Measurements from ENCODE around the gene PCGF3. TPM values are rescaled to one million over a fixed set of nuclear protein-coding genes. Genes with fewer than 3 reads are reported as not detected.
A peak's percentile ranks its signal among the peaks of the same experiment; 100 is the strongest.

The PCGF3 gene
- total and polyA plus RNA-seq, 9 of the 15 experiments (the other 6 are each of a cell fraction or from before 2014, with no cell fraction given) = 2.6 to 46.1 (median 20.3) TPM

DNA sequence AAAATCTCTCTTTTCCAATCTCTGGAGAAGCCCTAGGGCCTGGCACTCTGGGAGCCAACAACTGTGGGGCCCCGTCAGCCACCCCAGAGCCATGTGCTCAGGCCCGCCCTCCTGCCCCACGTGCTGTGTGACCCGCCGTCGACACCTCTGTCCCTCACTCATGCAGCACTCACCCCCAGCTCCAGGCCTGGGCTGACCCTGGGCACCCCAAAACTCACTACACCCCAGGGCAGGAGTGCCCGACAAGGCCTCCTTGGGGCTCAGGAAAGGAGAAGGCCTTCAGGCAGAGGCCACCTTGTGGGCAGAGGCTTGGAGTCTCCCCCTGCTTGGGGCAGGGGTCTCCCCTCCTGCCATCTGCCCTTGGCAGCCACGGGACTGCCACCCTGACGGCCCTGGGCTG lies 25.5 kb upstream of the PCGF3 start (continued):
- TF ChIP-seq, protein P1, sequence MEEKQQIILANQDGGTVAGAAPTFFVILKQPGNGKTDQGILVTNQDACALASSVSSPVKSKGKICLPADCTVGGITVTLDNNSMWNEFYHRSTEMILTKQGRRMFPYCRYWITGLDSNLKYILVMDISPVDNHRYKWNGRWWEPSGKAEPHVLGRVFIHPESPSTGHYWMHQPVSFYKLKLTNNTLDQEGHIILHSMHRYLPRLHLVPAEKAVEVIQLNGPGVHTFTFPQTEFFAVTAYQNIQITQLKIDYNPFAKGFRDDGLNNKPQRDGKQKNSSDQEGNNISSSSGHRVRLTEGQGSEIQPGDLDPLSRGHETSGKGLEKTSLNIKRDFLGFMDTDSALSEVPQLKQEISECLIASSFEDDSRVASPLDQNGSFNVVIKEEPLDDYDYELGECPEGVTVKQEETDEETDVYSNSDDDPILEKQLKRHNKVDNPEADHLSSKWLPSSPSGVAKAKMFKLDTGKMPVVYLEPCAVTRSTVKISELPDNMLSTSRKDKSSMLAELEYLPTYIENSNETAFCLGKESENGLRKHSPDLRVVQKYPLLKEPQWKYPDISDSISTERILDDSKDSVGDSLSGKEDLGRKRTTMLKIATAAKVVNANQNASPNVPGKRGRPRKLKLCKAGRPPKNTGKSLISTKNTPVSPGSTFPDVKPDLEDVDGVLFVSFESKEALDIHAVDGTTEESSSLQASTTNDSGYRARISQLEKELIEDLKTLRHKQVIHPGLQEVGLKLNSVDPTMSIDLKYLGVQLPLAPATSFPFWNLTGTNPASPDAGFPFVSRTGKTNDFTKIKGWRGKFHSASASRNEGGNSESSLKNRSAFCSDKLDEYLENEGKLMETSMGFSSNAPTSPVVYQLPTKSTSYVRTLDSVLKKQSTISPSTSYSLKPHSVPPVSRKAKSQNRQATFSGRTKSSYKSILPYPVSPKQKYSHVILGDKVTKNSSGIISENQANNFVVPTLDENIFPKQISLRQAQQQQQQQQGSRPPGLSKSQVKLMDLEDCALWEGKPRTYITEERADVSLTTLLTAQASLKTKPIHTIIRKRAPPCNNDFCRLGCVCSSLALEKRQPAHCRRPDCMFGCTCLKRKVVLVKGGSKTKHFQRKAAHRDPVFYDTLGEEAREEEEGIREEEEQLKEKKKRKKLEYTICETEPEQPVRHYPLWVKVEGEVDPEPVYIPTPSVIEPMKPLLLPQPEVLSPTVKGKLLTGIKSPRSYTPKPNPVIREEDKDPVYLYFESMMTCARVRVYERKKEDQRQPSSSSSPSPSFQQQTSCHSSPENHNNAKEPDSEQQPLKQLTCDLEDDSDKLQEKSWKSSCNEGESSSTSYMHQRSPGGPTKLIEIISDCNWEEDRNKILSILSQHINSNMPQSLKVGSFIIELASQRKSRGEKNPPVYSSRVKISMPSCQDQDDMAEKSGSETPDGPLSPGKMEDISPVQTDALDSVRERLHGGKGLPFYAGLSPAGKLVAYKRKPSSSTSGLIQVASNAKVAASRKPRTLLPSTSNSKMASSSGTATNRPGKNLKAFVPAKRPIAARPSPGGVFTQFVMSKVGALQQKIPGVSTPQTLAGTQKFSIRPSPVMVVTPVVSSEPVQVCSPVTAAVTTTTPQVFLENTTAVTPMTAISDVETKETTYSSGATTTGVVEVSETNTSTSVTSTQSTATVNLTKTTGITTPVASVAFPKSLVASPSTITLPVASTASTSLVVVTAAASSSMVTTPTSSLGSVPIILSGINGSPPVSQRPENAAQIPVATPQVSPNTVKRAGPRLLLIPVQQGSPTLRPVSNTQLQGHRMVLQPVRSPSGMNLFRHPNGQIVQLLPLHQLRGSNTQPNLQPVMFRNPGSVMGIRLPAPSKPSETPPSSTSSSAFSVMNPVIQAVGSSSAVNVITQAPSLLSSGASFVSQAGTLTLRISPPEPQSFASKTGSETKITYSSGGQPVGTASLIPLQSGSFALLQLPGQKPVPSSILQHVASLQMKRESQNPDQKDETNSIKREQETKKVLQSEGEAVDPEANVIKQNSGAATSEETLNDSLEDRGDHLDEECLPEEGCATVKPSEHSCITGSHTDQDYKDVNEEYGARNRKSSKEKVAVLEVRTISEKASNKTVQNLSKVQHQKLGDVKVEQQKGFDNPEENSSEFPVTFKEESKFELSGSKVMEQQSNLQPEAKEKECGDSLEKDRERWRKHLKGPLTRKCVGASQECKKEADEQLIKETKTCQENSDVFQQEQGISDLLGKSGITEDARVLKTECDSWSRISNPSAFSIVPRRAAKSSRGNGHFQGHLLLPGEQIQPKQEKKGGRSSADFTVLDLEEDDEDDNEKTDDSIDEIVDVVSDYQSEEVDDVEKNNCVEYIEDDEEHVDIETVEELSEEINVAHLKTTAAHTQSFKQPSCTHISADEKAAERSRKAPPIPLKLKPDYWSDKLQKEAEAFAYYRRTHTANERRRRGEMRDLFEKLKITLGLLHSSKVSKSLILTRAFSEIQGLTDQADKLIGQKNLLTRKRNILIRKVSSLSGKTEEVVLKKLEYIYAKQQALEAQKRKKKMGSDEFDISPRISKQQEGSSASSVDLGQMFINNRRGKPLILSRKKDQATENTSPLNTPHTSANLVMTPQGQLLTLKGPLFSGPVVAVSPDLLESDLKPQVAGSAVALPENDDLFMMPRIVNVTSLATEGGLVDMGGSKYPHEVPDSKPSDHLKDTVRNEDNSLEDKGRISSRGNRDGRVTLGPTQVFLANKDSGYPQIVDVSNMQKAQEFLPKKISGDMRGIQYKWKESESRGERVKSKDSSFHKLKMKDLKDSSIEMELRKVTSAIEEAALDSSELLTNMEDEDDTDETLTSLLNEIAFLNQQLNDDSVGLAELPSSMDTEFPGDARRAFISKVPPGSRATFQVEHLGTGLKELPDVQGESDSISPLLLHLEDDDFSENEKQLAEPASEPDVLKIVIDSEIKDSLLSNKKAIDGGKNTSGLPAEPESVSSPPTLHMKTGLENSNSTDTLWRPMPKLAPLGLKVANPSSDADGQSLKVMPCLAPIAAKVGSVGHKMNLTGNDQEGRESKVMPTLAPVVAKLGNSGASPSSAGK (IDR thresholded peaks at IDR 0.05) = 0 out of 2 replicates have a peak, but pooled peaks have one; percentile 38
- TF ChIP-seq FIP1L1 (IDR thresholded peaks at IDR 0.05; ENCODE audit: low read depth, low read length, poor library complexity, severe bottlenecking) (peak; percentile 13), ZNF77 (CRISPR knock-in tag; IDR thresholded peaks at IDR 0.05) (no peak), ZNF282 (CRISPR knock-in tag; IDR thresholded peaks at IDR 0.05) (no peak), ZNF121 (CRISPR knock-in tag; conservative IDR thresholded peaks at IDR 0.05) (no peak), SIRT6 (IDR thresholded peaks at IDR 0.05; ENCODE audit: low read depth, low read length) (no peak), ZNF766 (CRISPR knock-in tag; conservative IDR thresholded peaks at IDR 0.05) (no peak), PCBP1 (IDR thresholded peaks at IDR 0.05; ENCODE audit: low read depth, low read length, poor library complexity, severe bottlenecking) (peak; percentile 10), L3MBTL2 (IDR thresholded peaks at IDR 0.05) (0 out of 2 replicates have a peak, but pooled peaks have one; percentile 13)
- TF ChIP-seq, protein P2, sequence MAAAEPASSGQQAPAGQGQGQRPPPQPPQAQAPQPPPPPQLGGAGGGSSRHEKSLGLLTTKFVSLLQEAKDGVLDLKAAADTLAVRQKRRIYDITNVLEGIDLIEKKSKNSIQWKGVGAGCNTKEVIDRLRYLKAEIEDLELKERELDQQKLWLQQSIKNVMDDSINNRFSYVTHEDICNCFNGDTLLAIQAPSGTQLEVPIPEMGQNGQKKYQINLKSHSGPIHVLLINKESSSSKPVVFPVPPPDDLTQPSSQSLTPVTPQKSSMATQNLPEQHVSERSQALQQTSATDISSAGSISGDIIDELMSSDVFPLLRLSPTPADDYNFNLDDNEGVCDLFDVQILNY (CRISPR knock-in tag; IDR thresholded peaks at IDR 0.05) = no peak

Measured in K562 (cell line).